Activated effector memory CD4-positive, alpha-beta T cell treated with Interleukin-2 at 50 U/mL for 16 hours (primary cell): ENCODE results near the gene STXBP5L.
"Not testable (repeated sequence)": the region's sequence is repeated elsewhere in the genome, so short reads cannot be mapped to it uniquely, and the experiment has no call there.

Experiments used
- DNase-seq: peaks from one replicate; pipeline ENCODE4 v3.0.0-alpha.2; 2020

STXBP5L gene

GRCh38 chr3:121436074-121436473 is 528.1 kb downstream of the STXBP5L start:
- no peak for DNase-seq

- no peak for DNase-seq
Measured at GRCh38 chr3:121436641-121437040, 528.6 kb downstream of the STXBP5L start.

DNA sequence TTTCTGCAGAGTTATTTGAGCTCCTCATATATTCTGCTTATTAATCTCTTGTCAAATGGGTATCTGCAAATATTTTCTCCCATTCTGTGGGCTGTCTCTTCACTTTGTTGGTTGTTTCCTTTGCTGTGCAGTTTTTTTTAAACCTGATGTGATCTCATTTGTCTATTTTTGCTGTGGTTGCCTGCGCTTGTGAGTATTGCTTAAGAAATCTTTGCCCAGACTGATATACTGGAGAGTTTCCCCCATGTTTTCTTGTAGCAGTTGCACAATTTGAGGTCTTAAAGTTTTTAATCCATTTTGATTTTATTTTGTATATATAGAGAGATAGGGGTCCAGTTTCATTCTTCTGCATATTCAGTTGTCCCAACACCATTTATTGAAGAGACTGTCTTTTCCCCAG is 535.5 kb downstream of the STXBP5L start:
- no peak for DNase-seq

DNA sequence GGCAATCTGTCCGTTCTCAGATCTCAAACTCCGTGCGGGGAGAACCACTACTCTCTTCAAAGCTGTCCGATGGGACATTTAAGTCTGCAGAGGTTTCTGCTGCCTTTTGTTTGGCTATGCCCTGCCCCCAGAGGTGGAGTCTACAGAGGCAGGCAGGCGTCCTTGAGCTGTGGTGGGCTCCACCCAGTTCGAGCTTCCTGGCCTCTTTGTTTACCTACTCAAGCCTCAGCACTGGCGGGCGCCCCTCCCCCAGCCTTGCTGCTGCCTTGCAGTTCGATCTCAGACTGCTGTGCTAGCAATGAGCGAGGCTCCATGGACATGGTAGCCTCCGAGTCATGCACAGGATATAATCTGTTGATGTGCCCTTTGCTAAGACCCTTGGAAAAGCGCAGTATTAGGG is 543.7 kb downstream of the STXBP5L start:
- not testable (repeated sequence) for DNase-seq

DNA sequence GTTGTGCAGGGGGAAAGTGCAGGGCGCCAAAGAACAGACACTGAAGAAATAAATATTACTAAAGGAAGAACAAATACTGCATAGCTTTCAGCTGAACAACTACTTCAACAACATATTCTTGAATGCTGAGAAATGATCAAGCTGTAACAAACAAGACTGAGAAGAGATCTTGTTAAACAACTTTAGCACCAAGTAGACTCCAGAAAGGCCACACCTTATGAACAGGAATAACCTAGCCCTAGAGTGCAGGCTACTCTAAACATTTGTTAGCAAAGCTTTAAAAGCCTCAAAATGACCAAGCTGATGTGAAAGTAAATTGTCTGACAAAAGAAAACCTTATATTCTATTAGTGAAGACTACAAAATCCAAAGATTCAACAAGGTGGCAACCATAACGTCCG is 554.6 kb downstream of the STXBP5L start:
- no peak for DNase-seq

DNA sequence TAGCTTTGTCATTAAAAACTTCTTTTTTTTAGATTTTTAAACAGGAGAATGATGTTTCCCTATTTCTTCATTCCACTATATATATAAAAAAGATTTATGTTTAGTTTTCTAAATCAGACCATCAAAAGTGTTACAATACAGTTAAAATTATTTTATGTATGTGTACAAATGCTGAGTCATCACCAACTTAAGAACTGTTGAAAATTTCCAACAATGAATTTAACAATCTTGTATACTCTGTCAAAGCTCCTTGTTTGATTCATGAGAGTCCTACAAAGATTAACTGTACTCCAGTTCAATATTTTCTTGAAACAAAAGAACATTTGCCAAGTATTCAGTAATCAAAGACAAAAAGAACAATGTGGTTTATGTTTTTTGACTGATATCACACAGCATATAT is 555.7 kb downstream of the STXBP5L start:
- DNase-seq, result no peak

GRCh38 chr3:121467085-121467484 is 559.1 kb downstream of the STXBP5L start:
- no peak for DNase-seq

GRCh38 chr3:121473001-121473400 is 565.0 kb downstream of the STXBP5L start:
- DNase-seq, result no peak
